ENCODE results near the gene PLCH2.

GRCh38 chr1:2455757-2456156 lies 20.3 kb upstream of the PLCH2 start:
- no peak for TF ChIP-seq POLR2A (IDR thresholded peaks at IDR 0.05)
- no peak for TF ChIP-seq CTCF (IDR thresholded peaks at IDR 0.05)

All from right lobe of liver (tissue), 4 donors.